ENCODE results near the gene AGBL1. TPM values are rescaled to one million over a fixed set of nuclear protein-coding genes. Genes with fewer than 3 reads are reported as not detected.

The AGBL1 gene
- total RNA-seq, 1 experiment from 2014 or later = not detected

- peaks cover 2 to 5% of the 10 kb centered on the region in 2 experiments; a peak in 3 of 5 replicates for H3K9me3 Mint-ChIP-seq
Observed at GRCh38 chr15:86689006-86689405, 609.3 kb downstream of the AGBL1 start.

More at GRCh38 chr15:86689006-86689405, 609.3 kb downstream of the AGBL1 start:
- Histone ChIP-seq H3K79me2 (ENCODE audit: insufficient read depth, low read length) (no peaks in the 10 kb centered on the region), H4K20me1 (ENCODE audit: control insufficient read depth, insufficient read depth, insufficient read length) (no peaks in the 10 kb centered on the region), H4K91ac (ENCODE audit: insufficient read length, low read depth, low read length) (no peak overlapping the region), H4K8ac (replicated peaks; ENCODE audit: insufficient read length, low read depth, low read length) (no peak overlapping the region), H2BK20ac (ENCODE audit: low read depth, low read length, poor library complexity, severe bottlenecking) (no peak overlapping the region), H3K9me3 (ENCODE audit: control insufficient read depth, low read depth, low read length) (no peaks in the 10 kb centered on the region), H3K23me2 (ENCODE audit: insufficient read length, low read depth, low read length, poor library complexity, severe bottlenecking) (no peaks in the 10 kb centered on the region), H3K18ac (ENCODE audit: insufficient read length, low read depth, low read length) (no peak overlapping the region), H3K4ac (ENCODE audit: low read depth, low read length) (no peak overlapping the region), H2AK5ac (ENCODE audit: insufficient read length, low read length) (no peak overlapping the region), H3K27me3 (ENCODE audit: insufficient read depth, low read length) (no peaks in the 10 kb centered on the region), H3K23ac (ENCODE audit: insufficient read length, low read depth, low read length) (no peak overlapping the region), H3K27ac (ENCODE audit: insufficient read length, low read depth, low read length) (no peak overlapping the region), H2BK15ac (ENCODE audit: low read depth, low read length) (no peak overlapping the region), H3K4me1 (ENCODE audit: insufficient read depth, low read length) (no peaks in the 10 kb centered on the region), H3K14ac (ENCODE audit: insufficient read depth, low read length) (no peak overlapping the region), H3K56ac (ENCODE audit: insufficient read length, low read depth, low read length) (no peak overlapping the region), H2AFZ (ENCODE audit: low read length) (no peak overlapping the region), H4K5ac (ENCODE audit: insufficient read length, low read depth, low read length) (no peak overlapping the region), H3T11ph (ENCODE audit: low read length) (no peak overlapping the region), H3K9ac (ENCODE audit: extremely low read depth, insufficient read length, low read length) (no peak overlapping the region), H3K79me1 (ENCODE audit: insufficient read depth, low read depth, low read length, poor library complexity, severe bottlenecking) (no peaks in the 10 kb centered on the region), H2BK120ac (ENCODE audit: low read depth, low read length, poor library complexity, severe bottlenecking) (no peak overlapping the region), H3K4me2 (ENCODE audit: insufficient read depth, insufficient read length, low read length) (no peak overlapping the region), H2BK5ac (ENCODE audit: insufficient read length, low read length) (no peak overlapping the region), H2BK12ac (ENCODE audit: insufficient read length, low read depth, low read length) (no peak overlapping the region)
- Mint-ChIP-seq H3K27ac (no peak overlapping the region), H3K36me3 (ENCODE audit: insufficient read depth in 1 of 3, low read depth in 3 of 3) (no peaks in the 10 kb centered on the region), H3K4me3 (no peak overlapping the region), H3K27me3 (ENCODE audit: low read depth) (peaks cover 2% of the 10 kb centered on the region; the same call in 1 of the 2 replicates), H3K4me1 (no peaks in the 10 kb centered on the region)
- WGBS (ENCODE audit: extremely low coverage, insufficient read length, low lambda C conversion rate) = no CpG with 5 or more reads among the region's 4 CpGs
- TF ChIP-seq, protein P1, sequence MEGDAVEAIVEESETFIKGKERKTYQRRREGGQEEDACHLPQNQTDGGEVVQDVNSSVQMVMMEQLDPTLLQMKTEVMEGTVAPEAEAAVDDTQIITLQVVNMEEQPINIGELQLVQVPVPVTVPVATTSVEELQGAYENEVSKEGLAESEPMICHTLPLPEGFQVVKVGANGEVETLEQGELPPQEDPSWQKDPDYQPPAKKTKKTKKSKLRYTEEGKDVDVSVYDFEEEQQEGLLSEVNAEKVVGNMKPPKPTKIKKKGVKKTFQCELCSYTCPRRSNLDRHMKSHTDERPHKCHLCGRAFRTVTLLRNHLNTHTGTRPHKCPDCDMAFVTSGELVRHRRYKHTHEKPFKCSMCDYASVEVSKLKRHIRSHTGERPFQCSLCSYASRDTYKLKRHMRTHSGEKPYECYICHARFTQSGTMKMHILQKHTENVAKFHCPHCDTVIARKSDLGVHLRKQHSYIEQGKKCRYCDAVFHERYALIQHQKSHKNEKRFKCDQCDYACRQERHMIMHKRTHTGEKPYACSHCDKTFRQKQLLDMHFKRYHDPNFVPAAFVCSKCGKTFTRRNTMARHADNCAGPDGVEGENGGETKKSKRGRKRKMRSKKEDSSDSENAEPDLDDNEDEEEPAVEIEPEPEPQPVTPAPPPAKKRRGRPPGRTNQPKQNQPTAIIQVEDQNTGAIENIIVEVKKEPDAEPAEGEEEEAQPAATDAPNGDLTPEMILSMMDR (conservative IDR thresholded peaks at IDR 0.05) = no peak
- no peak for DNase-seq

Measured in H9 (cell line).